Activated naive CD8-positive, alpha-beta T cell treated with anti-CD3 and anti-CD28 coated beads, Interleukin-2, amount 50 U/mL, for 16 hours (primary cell): ENCODE measurements around the gene LCE7A.

ENCODE experiments used
- DNase-seq: peaks from one replicate; pipeline ENCODE4 v3.0.0-alpha.2; 2020; ENCODE audit warnings: low read depth, low spot score

Gene LCE7A

GRCh38 chr1:152880316-152880715 is 20.5 kb downstream of the LCE7A start:
- DNase-seq = no peak

DNA sequence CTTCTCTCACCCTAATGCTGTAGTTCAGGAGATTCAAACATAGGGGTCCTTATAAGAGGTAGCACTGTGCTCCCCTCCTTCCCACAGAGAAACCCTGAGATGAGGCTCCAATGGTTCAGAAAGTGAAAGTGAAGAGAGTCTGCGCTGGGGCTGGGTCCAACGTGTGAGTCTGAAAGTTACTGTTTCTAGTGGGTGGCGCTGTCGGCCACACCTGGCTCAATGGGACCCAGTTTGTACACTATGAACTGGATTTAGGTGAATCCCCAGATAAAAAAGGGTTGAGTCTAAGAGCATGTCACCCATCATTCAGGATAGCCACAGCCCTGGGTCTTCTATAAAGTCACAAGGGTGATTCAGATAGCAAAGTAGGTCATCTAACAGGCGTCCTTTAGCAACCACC is 21.1 kb downstream of the LCE7A start:
- no peak for DNase-seq

DNA sequence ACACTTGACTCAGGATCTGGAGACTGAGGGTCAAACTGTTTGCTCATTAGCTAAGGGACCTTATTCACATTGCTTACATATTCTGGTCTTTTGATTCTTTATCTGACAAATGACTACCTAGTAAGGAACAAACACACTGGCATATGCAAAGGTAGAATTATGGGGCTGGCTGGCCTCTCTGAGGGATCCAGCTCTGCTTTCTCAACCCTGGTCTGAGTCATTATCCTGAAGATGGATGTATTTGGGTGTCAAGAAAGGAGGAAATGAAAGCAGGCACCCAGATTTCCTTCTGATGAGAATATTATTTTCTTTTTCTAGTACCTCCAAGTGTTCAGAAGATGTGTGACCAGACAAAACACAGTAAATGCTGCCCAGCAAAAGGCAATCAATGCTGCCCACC is 24.3 kb downstream of the LCE7A start:
- no peak for DNase-seq

GRCh38 chr1:152884506-152884905 is 24.7 kb downstream of the LCE7A start:
- no peak for DNase-seq

- DNase-seq = no peak
Observed at GRCh38 chr1:152884966-152885624, 25.3 kb downstream of the LCE7A start.

GRCh38 chr1:152886085-152886484 is 26.3 kb downstream of the LCE7A start:
- DNase-seq = no peak

GRCh38 chr1:152886758-152887409 is 27.1 kb downstream of the LCE7A start:
- no peak for DNase-seq

GRCh38 chr1:152888126-152888525 is 28.3 kb downstream of the LCE7A start:
- no peak for DNase-seq

GRCh38 chr1:152899027-152899426 is 39.2 kb downstream of the LCE7A start:
- no peak for DNase-seq

DNA sequence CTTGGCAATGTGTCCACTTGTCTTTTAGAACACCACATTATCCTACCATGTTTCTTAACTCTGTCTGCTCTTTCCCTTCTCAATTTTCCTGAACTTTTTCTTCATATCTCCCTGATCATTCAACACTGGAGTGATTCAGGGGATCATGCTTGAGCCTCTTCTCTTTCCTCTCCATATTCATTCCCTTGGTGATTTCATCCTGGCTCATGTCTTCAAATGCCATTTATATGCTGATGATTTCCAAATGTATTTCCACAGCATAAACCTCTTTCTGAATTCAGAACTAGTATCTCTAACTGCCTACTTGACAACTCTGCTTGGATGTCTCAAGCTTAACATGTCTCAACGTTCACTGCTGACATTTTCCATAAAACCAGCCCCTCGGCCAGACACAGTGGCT is 40.1 kb downstream of the LCE7A start:
- DNase-seq = no peak

- DNase-seq = no peak
Observed at GRCh38 chr1:152901631-152902030, 41.8 kb downstream of the LCE7A start.

GRCh38 chr1:152902636-152903035 is 42.8 kb downstream of the LCE7A start:
- DNase-seq = no peak

- DNase-seq = no peak
Observed at GRCh38 chr1:152904688-152905440, 45.1 kb downstream of the LCE7A start.

- DNase-seq = no peak
Observed at GRCh38 chr1:152906023-152906565, 46.3 kb downstream of the LCE7A start.

- no peak for DNase-seq
Observed at GRCh38 chr1:152907686-152908601, 48.1 kb downstream of the LCE7A start, which contains the start of gene IVL. Gene IVL, plus strand, starts transcription at chr1:152908546. Its CDS starts 1,252 bp downstream, at chr1:152909798.

- no peak for DNase-seq
Observed at GRCh38 chr1:152909206-152909605, 49.4 kb downstream of the LCE7A start.
